ENCODE results near the gene FAM50B. TPM values are rescaled to one million over a fixed set of nuclear protein-coding genes. Genes with fewer than 3 reads are reported as not detected.

The FAM50B gene
- total and polyA plus RNA-seq, 10 donors: 6.6 to 13.3 (median 9.0) TPM

DNA sequence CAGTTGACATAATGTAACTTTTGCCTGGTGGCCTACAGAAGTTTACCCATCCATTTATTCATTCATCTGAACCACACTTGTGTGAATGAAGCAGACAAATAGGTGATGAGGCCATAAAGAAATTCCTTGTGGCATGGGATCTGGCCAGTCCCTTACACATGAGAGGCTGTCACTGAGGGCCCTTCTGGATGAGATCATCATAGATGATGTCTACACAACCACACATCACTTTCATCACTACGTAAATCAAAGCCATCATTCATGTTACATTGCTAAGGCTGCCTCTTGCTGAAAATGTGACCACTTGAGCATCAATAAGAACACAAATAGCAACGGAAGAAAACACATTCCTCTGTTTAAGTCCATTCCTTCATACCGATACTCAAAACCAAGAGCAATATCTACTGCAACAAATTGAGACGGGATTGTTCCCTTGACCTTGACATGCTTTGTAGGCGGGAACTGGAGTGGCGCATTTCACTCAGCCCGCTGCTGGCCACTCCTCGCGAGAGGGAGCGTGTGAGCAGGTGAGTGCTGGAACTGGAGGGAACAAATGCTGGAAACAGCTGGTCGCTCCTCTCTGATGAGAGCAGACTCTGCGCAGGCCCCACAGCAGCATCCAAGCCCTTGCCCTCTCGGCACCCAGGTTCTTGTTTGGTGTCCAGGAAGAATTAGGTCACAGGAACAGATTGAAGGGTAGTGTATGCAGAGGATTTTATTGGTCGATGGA lies 49.3 kb downstream of the FAM50B start:
- 91 to 95% (median 93%) methylated on average over 14 of the region's 14 CpGs for WGBS, 5 donors
- TF ChIP-seq POLR2A (IDR thresholded peaks at IDR 0.05) (no peak), POLR2AphosphoS5 (IDR thresholded peaks at IDR 0.05) (no peak)
- TF ChIP-seq, protein P1, sequence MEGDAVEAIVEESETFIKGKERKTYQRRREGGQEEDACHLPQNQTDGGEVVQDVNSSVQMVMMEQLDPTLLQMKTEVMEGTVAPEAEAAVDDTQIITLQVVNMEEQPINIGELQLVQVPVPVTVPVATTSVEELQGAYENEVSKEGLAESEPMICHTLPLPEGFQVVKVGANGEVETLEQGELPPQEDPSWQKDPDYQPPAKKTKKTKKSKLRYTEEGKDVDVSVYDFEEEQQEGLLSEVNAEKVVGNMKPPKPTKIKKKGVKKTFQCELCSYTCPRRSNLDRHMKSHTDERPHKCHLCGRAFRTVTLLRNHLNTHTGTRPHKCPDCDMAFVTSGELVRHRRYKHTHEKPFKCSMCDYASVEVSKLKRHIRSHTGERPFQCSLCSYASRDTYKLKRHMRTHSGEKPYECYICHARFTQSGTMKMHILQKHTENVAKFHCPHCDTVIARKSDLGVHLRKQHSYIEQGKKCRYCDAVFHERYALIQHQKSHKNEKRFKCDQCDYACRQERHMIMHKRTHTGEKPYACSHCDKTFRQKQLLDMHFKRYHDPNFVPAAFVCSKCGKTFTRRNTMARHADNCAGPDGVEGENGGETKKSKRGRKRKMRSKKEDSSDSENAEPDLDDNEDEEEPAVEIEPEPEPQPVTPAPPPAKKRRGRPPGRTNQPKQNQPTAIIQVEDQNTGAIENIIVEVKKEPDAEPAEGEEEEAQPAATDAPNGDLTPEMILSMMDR (IDR thresholded peaks at IDR 0.05 in 8 of 11, conservative IDR thresholded peaks at IDR 0.05 in 3 of 11): no peak
- intact Hi-C loops (cut with DNase I; ENCODE audit: low total_unique reads): no loop called here

DNA sequence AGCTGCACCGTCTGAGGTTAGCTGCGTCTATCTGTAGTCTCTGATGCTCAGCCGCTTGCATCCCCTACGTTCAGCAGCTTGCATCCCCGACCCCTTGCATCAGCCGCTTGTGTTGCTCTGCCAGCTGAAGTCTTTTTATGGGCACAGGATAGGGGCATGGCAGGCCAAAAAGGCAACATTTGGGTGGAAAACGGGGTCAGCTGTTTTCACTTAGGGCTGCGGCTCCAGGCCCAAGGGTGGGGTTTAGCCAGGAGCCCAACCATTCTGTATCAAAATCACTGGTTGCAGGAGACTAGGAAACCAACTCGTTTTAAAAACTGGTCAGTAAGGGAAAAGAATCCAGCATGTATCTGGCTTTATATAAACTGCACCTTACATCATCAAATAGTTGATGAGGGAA lies 49.9 kb downstream of the FAM50B start:
- Histone ChIP-seq H3K27me3 (replicated peaks in 1 of 7) (peaks cover 0 to 25% (median 0%) of the 10 kb centered on the region in 7 donors), H3K4me1 (no peaks in the 10 kb centered on the region), H3K9me3 (no peaks in the 10 kb centered on the region), H3K36me3 (no peaks in the 10 kb centered on the region), H3K4me3 (no peak overlapping the region), H3K27ac (no peak overlapping the region)
- intact Hi-C loops (cut with DNase I; ENCODE audit: low total_unique reads): no loop called here
- 87 to 96% (median 92%) methylated on average over 9 of the region's 9 CpGs for WGBS, 5 donors
- TF ChIP-seq, protein P1 (IDR thresholded peaks at IDR 0.05 in 8 of 11, conservative IDR thresholded peaks at IDR 0.05 in 3 of 11): no peak
- TF ChIP-seq POLR2A (IDR thresholded peaks at IDR 0.05) (no peak), POLR2AphosphoS5 (IDR thresholded peaks at IDR 0.05) (no peak)
- DNase-seq: no peak

More for the DNA sequence above, 49.3 kb downstream of the FAM50B start:
- Histone ChIP-seq H3K36me3 (no peaks in the 10 kb centered on the region), H3K27me3 (replicated peaks in 1 of 7) (peaks cover 0 to 25% (median 0%) of the 10 kb centered on the region in 7 donors), H3K27ac (no peak overlapping the region), H3K9me3 (no peaks in the 10 kb centered on the region), H3K4me3 (no peak overlapping the region), H3K4me1 (no peaks in the 10 kb centered on the region)
- no peak for DNase-seq

DNA sequence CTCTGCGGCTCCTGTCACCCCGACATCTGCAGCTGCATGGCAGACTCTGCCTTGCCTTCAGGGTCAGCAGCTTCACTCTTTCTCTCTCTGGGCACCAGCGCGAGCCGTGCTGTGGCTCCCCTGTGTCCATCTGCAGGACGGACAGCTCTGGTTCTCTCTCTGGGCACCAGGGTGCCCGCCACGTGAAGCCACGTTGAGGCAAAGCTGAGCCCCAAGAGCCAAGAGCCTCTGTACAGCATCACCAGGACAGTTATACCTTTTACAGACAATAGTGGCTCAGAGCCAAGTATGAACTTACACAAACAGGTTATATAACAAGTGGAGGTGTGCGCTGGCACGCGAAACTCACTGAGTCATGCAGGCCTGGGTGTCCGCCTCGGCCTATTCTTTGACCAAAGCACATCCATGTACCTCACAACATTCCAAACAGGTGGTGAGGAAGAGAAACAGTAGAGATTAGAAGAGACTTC lies 50.8 kb downstream of the FAM50B start:
- no peak for TF ChIP-seq POLR2AphosphoS5 (IDR thresholded peaks at IDR 0.05)
- TF ChIP-seq POLR2A (IDR thresholded peaks at IDR 0.05): no peak
- TF ChIP-seq, protein P1 (IDR thresholded peaks at IDR 0.05 in 8 of 11, conservative IDR thresholded peaks at IDR 0.05 in 3 of 11): no peak
- 89 to 97% (median 90%) methylated on average over 14 of the region's 14 CpGs for WGBS, 5 donors
- H3K27ac ChIP-seq: no peak overlapping the region
- no peaks in the 10 kb centered on the region for H3K9me3 ChIP-seq
- intact Hi-C loops (cut with DNase I; ENCODE audit: low total_unique reads): no loop called here
- peaks cover 0 to 25% (median 0%) of the 10 kb centered on the region in 7 donors for H3K27me3 ChIP-seq (replicated peaks in 1 of 7)
- no peaks in the 10 kb centered on the region for H3K36me3 ChIP-seq
- no peaks in the 10 kb centered on the region for H3K4me1 ChIP-seq
- no peak overlapping the region for H3K4me3 ChIP-seq
- DNase-seq: no peak

Other genes starting within 250 kb of the FAM50B start
- 10 to 100 TPM; 21.1 to 51.5 (median 32.3) TPM for gene PXDC1, start 97.7 kb upstream of the FAM50B start, total RNA-seq
- gene PXDC1, start 97.7 kb upstream of the FAM50B start, polyA plus RNA-seq: 10 to 100 TPM; 17.7 to 40.1 (median 18.2) TPM
- gene FAM217A, start 229.8 kb downstream of the FAM50B start, total RNA-seq: not detected
- not detected for gene FAM217A, start 229.8 kb downstream of the FAM50B start, polyA plus RNA-seq

Data from spleen (tissue), 11 donors.